Caki2 (cell line): Measurements from ENCODE around the gene CIITA. TPM values are rescaled to one million over a fixed set of nuclear protein-coding genes. Genes with fewer than 3 reads are reported as not detected.

Source experiments
- DNase-seq: peaks from one replicate; pipeline ENCODE4 v3.0.0-alpha.2; 2015; ENCODE audit warnings: low read depth
- in situ Hi-C: cut with HindIII; loops from 2 replicates; pipeline ENCODE4 v1.10.0; 2016; ENCODE audit warnings: low sequenced_read_pairs, low pct_unique_long_range_greater_than_20kb, mixed read lengths
- total RNA-seq: library from RNA; depleted of rRNA; stranded (reverse); fragments of >200 nt; shearing (Covaris generic); gene quantifications from 2 replicates; pipeline ENCODE4 v1.2.3, GENCODE V29; 2014; ENCODE audit warnings: low replicate concordance; rRNA removed

CIITA gene
- total RNA-seq, 1 experiment from 2014 or later = not detected

GRCh38 chr16:10980813-10981212, 103.8 kb downstream of the CIITA start:
- DNase-seq = no peak
- in situ Hi-C loops = no loop called here

GRCh38 chr16:10981697-10982216, 104.8 kb downstream of the CIITA start:
- no peak for DNase-seq
- in situ Hi-C loops = no loop called here

- in situ Hi-C loops = no loop called here
- DNase-seq = no peak
Measured at GRCh38 chr16:10982465-10983150, 105.6 kb downstream of the CIITA start.

- DNase-seq = no peak
- in situ Hi-C loops = no loop called here
Measured at GRCh38 chr16:10983159-10983558, 106.2 kb downstream of the CIITA start.

- in situ Hi-C loops = no loop called here
- DNase-seq = no peak
Measured at GRCh38 chr16:10984509-10984908, 107.5 kb downstream of the CIITA start.

Other genes starting within 250 kb of the CIITA start
- gene TEKT5, start 182.3 kb upstream of the CIITA start, total RNA-seq = not detected in 2 replicates
- gene NUBP1, start 133.4 kb upstream of the CIITA start, total RNA-seq = 35.2 and 57.7 TPM in 2 replicates
- gene TVP23A, start 58.4 kb upstream of the CIITA start, total RNA-seq = not detected in 2 replicates
- 68.1 and 71.5 TPM in 2 replicates for gene DEXI, start 65.3 kb downstream of the CIITA start, total RNA-seq
- 17.7 and 25.7 TPM in 2 replicates for gene CLEC16A, start 67.4 kb downstream of the CIITA start, total RNA-seq